GM18951 (cell line): Measurements from ENCODE around the gene FDX1.
"Not testable (repeated sequence)": the region's sequence is repeated elsewhere in the genome, so short reads cannot be mapped to it uniquely, and the experiment has no call there.

Experiments
- POLR2A ChIP-seq: IDR thresholded peaks from 4 replicates; pipeline ENCODE4 v1.6.1; 2011; ENCODE audit warnings: mild to moderate bottlenecking; ENCODE audit not compliant: insufficient read length, insufficient read depth; ENCODE audit errors: extremely low read depth
- in situ Hi-C: fragments of 300-500 bp; cut with MboI; formaldehyde crosslinking; loops from one replicate; pipeline ENCODE4 v1.12.0; 2022; ENCODE audit warnings: low sequenced_read_pairs, mixed read lengths, inconsistent platforms; ENCODE audit not compliant: unreplicated experiment

Gene FDX1, protein sequence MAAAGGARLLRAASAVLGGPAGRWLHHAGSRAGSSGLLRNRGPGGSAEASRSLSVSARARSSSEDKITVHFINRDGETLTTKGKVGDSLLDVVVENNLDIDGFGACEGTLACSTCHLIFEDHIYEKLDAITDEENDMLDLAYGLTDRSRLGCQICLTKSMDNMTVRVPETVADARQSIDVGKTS

GRCh38 chr11:110429731-110430266 is at the start of gene FDX1:
FDX1 (plus strand) TSS chr11:110429948; CDS start chr11:110430121, 173 bp downstream.
- TF ChIP-seq POLR2A = peak; percentile 72
- in situ Hi-C loops = loop anchor here (10.0 kb wide), 1 partner anchor 225 kb away; no protein-coding TSS in a partner anchor

DNA sequence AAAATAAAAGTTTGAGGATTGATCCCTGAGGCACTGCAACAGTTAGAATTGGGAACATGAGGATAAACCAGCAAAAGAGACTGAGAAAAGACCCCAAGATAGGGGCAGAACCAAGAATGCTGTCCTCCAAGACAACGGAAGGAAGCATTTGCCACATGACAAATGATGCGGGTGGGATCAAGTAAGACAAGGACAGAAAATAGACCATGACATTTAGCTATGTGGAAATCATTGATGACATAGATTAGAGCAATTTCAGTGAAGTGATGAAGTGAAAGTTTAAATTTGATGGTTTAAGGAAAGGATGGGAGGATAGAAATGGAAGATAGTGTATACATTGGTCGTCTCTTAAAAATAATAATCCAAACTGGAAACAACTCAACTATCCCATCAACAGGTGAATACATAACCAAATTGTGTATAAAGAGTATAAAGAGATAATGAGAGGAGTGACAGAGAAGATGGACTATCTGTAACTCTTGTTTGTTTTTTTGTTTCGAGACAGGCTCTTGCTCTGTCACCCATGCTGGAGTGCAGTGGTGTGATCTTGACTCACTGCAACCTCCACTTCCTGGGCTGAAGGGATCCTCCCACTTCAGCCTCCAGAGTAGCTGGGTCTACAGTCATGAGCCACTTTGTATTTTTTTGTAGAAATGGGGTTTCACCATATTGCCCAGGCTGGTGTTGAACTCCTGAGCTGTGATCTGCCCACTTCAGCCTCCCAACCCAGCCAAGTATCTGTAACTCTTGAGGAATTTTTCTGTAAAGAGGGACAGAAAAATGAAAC is 48.7 kb upstream of the FDX1 start:
- in situ Hi-C loops = no loop called here
- TF ChIP-seq POLR2A = no peak

DNA sequence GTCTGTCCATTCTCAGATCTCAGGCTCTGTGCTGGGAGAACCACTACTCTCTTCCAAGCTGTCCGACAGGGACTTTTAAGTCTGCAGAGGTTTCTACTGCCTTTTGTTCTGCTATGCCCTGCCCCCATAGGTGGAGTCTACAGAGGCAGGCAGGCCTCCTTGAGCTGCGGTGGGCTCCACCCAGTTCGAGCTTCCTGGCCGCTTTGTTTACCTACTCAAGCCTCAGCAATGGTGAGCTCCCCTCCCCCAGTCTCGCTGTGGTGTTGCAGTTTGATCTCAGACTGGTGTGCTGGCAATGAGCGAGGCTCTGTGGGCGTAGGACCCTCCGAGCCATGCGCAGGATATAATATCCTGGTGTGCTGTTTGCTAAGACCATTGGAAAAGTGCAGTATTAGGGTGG is 41.5 kb upstream of the FDX1 start:
- in situ Hi-C loops = not testable (repeated sequence)

DNA sequence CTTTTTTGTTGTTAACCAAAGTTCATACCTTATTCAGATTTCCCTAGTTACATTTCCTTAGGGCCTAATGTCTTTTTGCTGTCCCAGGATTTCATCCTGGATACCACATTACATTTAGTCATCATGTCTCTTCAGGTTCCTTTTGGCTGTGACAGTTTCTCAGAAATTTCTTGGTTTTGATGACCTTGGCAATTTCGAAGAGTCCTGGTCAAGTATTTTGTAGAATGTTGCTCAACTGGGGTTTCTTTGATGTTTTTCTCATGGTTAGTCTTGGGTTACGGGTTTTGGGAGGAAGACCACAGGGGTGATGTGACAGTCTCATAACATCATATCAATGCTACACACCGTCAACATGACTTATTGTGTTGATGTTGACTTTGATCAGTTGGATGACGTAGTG is 39.8 kb upstream of the FDX1 start:
- TF ChIP-seq POLR2A = no peak
- in situ Hi-C loops = no loop called here

DNA sequence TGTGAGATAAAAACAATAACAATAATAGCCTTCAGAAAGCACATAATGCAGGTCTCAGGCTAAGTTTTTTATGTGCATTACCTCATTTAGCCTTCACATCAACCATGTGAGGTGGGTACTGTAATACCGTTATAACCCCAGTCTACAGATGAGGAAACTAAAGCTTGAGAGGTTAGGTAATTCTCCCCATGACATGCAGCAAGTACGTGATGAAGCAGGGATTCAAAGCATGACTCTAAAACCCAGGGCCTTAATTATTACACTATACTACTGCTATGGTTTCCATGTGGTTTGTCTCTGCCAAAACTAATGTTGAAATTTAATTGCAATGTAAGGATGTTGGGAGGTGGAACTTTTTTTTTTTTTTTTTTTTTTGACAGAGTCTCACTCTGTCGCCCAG is 37.7 kb upstream of the FDX1 start:
- no peak for TF ChIP-seq POLR2A
- in situ Hi-C loops = no loop called here

- in situ Hi-C loops = not testable (repeated sequence)
Observed at GRCh38 chr11:110397668-110398286, 32.0 kb upstream of the FDX1 start.

GRCh38 chr11:110403585-110403984 is 26.2 kb upstream of the FDX1 start:
- in situ Hi-C loops = not testable (repeated sequence)

DNA sequence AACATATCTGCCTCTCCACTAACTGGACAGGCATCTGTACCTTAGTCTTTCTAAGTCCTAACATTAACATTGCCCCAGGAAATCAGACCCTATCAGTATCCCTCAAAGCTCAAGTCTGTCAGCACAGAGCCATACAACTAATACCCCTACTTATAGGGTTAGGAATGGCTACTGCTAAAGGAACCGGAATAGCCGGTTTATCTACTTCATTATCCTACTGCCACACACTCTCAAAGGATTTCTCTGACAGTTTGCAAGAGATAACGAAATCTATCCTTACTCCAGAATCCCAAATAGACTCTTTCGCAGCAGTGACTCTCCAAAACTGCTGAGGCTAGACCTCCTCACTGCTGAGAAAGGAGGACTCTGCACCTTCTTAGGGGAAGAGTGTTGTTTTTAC is 24.1 kb upstream of the FDX1 start:
- in situ Hi-C loops = not testable (repeated sequence)

GRCh38 chr11:110407315-110407714 is 22.4 kb upstream of the FDX1 start:
- TF ChIP-seq POLR2A = no peak
- in situ Hi-C loops = no loop called here

- TF ChIP-seq POLR2A = no peak
- in situ Hi-C loops = no loop called here
Observed at GRCh38 chr11:110409174-110409573, 20.6 kb upstream of the FDX1 start.

DNA sequence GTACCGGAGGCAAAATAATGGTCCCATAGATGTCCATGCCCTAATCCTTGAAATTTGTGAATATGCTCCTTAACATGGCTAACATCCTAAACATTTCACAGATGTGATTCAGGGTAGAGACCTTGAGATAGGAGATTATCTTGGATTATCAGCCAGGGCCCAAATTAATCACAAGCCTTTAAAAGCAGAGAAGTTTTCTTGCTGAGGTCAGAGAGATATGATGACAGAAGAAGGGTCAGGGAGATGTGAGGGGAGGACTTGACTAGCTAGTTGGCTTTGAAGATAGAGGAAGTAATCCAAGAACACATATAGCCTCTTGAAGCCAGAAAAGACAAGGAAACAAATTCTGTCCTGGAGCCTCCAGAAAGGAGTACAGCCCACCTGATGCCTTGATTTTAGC is 19.1 kb upstream of the FDX1 start:
- no peak for TF ChIP-seq POLR2A
- in situ Hi-C loops = no loop called here

DNA sequence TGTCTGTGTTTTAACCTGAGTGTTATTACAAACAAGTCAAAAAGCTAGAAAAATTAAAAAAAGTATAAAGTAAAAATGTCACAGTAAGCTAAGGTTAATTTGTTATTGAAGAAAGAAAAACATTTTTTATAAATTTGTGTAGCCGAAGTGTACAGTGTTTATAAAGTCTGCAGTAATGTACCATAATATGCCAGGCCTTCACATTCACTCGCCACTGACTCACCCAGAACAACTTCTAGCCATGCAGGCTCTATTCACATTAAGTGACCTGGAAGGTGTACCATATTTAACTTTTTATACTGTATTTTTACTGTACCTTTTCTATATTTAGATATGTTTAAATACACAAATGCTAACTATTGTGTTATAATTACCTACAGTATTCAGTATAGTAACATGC is 14.7 kb upstream of the FDX1 start:
- in situ Hi-C loops = no loop called here
- no peak for TF ChIP-seq POLR2A

DNA sequence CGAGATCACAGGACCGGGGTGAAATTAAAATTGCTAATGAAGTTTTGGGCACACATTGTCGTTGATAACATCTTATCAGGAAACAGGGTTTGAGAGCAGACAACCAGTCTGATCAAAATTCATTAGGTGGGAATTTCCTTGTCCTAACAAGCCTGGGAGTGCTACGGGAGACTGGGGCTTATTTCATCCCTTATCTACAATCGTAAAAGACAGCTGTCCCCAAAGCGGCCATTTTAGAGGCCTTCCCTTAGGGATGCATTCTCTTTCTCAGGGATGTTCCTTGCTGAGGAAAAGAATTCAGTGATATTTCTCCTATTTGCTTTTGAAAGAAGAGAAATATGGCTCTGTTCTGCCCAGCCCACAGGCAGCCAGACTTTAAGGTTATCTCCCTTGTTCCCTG is 8.1 kb upstream of the FDX1 start:
- in situ Hi-C loops = not testable (repeated sequence)

GRCh38 chr11:110422306-110422905 is 7.3 kb upstream of the FDX1 start:
- no peak for TF ChIP-seq POLR2A
- in situ Hi-C loops = no loop called here
